Lung microvascular endothelial cell (primary cell): ENCODE results near the gene SRCIN1. TPM values are rescaled to one million over a fixed set of nuclear protein-coding genes. Genes with fewer than 3 reads are reported as not detected.

ENCODE experiments used
- DNase-seq, 2 donors: peaks; one replicate each; pipeline versions ENCODE4 v3.0.0 to v3.0.0-alpha.2; 2010; ENCODE audit warnings: low read depth in 2 of 2
- total RNA-seq: library from RNA; depleted of rRNA; stranded (reverse); fragments of >200 nt; gene quantifications from 2 replicates; pipeline ENCODE4 v1.2.1, GENCODE V29; 2014

SRCIN1 gene
- total RNA-seq, 1 donor from 2014 or later, result under 0.01 TPM

GRCh38 chr17:38617074-38617860 lies 11.5 kb upstream of the SRCIN1 start:
- DNase-seq, result no peak

- no peak for DNase-seq
Observed at GRCh38 chr17:38616361-38616760, 10.6 kb upstream of the SRCIN1 start.

DNA sequence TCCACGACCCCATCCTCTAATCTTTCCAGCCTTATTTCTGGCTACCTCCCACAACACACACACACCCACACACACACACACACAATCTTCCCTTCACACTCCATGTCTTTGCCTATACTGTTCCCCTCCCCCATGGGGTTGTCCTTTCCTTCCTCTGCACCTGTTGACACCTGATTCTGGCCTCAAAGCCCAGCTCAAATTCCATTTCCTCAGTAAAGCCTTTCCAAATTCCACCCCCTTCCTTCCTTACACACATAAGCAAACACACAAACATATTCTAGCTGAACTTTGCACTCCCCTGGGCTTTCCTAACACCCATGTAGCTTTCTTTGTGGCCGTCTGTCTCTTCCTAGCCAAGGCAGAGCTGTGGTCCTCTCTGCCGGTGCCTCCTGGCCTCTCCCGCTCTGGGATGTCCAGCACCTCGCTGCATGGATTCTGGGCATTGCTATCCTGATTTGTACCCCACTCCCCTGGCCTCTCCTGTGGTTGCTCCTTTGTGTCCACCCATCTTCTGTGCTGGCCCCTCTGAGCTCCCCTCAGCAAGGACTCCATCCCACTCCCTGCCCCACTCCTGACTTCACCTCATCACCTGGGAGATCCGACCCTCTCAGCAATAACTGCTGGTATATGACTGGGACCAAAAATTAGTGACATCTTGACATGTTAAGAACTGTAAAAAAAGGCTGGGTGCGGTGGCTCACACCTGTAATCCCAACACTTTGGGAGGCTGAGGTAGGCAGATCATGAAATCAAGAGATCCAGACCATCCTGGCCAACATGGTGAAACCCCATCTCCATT lies 8.4 kb upstream of the SRCIN1 start:
- DNase-seq, result no peak

DNA sequence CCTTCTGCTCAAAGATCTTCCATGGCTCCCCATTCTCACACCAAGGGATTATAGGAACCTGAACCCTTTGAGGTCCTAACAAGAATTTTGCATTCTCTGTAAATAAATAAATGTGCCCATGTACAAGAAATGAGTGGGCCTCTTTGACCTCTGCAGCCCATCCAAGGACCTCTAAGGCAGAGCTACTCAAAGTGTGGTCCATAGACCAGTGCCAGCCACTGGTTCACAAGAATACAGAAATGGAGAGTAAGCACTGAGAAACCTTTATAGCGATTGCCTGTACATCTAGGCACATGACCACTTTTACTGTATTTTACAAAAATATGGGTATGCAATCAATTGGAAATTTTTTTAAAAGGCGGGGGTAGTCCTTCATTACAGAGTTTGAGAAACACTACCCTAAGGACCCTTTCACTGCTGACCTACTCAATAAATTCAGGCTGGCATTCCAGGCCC lies 7.8 kb upstream of the SRCIN1 start:
- no peak for DNase-seq

DNA sequence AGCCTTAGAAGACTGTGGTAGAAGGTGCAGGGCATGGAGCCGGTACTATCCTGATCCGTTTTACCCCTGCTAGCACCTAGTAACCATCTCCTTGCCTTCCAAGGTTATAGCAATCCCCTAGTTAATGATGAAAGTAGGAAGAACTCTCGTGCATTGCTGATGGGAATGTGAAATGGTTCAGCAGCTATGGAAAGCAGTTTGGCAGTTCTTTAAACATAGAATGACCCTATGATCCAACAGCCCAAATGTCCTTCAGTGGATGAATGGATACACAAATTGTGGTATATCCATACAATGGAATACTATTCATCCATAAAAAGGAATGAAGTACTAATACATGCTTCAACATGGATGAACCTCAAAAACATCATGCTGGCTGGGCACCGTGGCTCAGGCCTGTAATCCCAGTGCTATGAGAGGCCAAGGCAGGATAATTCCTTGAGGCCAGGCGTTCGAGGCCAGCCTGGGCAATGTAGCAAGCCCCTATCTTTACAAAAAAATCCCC lies 6.2 kb upstream of the SRCIN1 start:
- DNase-seq, result no peak

- no peak for DNase-seq
Observed at GRCh38 chr17:38611070-38611786, 5.5 kb upstream of the SRCIN1 start.

GRCh38 chr17:38609280-38610031 lies 3.7 kb upstream of the SRCIN1 start:
- DNase-seq, result no peak

- no peak for DNase-seq
Observed at GRCh38 chr17:38608648-38609047, 2.9 kb upstream of the SRCIN1 start.

DNA sequence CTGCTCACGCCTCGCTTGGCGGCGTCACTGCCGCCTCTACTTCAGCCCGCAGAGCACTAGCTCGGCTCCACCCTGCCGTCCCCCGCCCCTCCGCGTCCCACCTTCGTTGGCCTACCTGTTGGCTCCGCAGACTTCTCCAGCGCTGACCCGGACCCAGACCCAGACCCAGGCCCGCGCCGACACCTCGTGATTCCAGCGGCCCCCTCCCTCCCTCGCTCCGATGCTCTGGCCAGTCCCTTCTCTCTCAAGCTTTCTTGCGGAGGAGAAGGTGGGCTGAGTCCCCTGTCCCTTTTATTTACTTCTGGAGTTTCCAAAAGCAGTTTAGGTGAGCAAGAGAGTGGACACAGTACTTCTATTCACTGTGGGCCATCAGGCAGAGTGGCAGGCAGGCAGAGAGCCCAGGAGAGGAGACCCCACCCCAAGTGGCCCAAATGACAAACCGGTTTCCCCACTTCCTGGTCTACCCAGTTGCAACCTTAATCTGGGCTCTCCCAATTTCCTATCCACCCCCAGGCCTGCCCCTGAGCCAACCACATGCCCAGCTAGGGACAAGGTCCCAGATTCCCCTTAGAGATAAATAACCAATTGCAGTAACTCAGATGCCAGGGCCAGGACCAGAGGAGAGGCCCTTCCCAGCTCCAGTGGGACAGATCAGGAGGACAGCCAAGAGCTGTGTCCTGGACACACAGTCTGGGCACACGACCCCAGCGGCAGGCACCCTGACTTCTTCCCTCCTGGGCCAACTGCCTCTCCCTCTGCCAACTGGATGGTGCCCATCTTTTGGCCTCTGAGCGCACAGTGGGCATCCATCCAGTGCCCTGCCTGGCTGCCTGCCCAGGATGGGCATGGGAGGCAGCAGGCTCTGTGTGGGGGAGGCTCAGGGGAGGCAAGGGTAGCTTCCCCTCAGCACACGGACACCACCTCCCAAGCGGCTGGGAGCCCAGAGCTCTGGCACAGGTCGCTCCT lies 1.2 kb upstream of the SRCIN1 start:
- no peak for DNase-seq

DNA sequence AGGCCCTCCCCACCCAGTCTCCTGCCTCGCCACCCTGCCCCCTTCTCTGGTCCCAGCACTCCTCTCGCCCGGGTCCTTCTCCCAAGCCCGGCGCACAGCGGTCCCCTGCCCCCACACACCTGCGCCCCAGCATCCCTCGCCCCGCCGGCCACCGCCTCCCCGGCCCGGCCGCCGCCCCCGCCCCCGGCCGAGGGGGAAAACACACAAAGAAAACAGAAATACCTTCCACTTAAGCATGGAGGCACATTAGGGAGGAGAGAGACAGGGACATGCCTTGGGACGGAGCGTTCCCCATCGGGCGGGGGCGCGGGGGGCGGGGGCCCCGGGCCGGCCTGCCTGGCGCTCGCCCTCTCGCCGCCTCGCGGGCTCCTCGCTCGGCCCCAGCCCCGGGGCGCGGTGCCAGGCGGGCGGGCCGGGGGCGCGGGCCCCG lies 326 bp downstream of the SRCIN1 start:
- no peak for DNase-seq

GRCh38 chr17:38604479-38605403 lies 1.0 kb downstream of the SRCIN1 start:
- DNase-seq, result no peak

- DNase-seq, result no peak
Observed at GRCh38 chr17:38603786-38604478, 1.8 kb downstream of the SRCIN1 start.

GRCh38 chr17:38602956-38603785 lies 2.6 kb downstream of the SRCIN1 start:
- no peak for DNase-seq

DNA sequence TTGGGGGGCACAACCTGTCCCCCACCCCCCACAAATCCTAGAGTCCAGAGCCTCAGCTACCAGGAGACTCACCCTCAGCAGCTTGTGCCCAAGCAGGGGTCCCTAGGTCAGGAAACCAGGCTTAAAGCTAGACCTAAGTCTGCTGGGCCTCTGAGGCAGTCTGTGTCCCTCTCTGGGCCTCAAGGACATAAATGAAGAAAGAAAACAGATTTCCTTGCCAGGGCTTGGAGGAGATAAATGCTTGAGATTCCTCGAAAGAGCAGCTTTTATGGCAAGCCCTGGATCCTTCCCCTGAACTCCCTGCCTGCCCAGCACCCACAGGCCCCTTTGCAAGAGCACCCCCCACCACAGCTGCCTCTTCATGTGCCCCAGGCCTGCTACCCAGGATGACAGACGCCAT lies 3.3 kb downstream of the SRCIN1 start:
- DNase-seq, result no peak

DNA sequence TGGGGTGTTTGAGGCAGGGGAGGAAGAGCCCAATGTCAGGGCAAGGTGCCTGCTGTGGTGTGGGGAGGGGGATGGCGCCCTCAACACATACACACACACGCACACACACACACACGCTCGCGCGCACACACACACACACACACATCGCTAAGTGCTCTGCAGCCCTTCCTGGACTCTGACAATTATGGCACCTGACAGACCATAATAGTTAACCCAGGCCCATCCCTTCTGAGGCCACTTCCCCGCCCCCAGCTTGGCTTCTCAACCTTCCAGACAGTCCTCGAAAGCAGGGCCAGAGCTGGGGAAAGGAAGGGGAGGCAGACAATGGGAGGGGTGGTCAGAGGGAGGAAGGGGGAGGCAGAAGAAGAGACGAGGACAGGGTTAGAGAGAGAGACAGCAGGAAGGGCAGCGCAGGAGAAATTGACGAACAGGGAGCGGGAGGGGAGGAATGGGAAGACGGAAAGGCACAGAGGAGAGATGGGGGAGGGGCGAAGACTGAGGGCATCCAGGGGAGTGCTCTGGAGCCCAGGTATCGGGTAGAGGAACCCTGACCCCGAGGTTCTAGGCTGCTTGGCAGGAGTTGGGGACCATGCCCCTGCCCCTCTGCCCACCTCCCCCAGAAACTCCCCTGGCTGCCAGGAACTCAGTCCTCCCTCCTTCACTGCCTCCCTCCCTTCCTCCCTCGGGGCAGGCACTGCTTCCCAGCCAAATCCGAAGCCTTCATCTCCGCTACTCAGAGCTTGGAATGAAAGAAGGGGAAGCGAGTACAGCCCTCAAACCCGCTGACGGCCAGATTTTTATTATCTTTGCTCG lies 4.0 kb downstream of the SRCIN1 start:
- no peak for DNase-seq

GRCh38 chr17:38600906-38601305 lies 4.8 kb downstream of the SRCIN1 start:
- no peak for DNase-seq
